Astrocyte of the hippocampus (primary cell): Measurements from ENCODE around the gene TUBG2.
"Not testable (repeated sequence)": the region's sequence is repeated elsewhere in the genome, so short reads cannot be mapped to it uniquely, and the experiment has no call there.

Source experiments
- DNase-seq: peaks from one replicate; pipeline ENCODE4 v3.0.0; 2011; ENCODE audit warnings: low read depth, low spot score

Gene TUBG2

DNA sequence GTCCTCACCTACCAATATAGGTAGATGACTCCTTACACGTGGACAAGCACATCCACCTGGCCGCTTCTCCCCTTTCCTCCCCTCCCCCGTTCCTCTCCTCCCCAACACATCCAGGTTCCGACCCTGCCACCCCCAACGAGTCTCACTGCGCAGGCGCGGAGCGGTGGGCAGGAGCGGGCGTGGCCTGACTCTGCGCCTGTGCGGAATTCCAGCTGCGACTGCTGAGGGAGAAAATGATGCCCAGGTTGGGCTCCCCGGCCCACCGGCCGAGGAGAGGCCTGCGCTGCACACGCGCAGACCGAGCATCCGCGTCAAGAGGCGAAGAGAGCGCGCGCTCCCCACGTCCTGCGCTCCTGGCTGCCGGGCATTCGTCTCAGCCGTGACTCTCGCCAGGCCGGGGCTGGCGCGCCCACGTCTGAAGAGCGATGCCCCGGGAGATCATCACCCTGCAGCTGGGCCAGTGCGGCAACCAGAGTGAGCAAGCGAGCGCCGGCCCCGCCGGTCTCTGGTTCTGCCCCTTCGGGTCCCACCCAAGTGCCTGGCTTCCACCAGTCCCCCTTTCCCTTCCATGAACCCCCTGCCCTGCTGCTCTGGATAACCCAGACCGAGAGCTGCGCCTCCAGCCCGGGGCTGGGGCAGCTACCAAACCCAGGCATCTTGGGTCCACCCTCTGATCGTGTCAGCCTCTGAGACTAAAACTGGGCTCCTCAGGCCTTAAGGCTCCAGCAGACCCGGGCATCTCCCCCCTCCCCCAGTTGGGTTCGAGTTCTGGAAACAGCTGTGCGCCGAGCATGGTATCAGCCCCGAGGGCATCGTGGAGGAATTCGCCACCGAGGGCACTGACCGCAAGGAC is at the start of gene TUBG2:
Gene TUBG2 (plus strand): TSS at position 206 of the 853 bp plus-strand sequence. CDS start 220 bp downstream, at position 426.
- DNase-seq = peak; percentile 97

DNA sequence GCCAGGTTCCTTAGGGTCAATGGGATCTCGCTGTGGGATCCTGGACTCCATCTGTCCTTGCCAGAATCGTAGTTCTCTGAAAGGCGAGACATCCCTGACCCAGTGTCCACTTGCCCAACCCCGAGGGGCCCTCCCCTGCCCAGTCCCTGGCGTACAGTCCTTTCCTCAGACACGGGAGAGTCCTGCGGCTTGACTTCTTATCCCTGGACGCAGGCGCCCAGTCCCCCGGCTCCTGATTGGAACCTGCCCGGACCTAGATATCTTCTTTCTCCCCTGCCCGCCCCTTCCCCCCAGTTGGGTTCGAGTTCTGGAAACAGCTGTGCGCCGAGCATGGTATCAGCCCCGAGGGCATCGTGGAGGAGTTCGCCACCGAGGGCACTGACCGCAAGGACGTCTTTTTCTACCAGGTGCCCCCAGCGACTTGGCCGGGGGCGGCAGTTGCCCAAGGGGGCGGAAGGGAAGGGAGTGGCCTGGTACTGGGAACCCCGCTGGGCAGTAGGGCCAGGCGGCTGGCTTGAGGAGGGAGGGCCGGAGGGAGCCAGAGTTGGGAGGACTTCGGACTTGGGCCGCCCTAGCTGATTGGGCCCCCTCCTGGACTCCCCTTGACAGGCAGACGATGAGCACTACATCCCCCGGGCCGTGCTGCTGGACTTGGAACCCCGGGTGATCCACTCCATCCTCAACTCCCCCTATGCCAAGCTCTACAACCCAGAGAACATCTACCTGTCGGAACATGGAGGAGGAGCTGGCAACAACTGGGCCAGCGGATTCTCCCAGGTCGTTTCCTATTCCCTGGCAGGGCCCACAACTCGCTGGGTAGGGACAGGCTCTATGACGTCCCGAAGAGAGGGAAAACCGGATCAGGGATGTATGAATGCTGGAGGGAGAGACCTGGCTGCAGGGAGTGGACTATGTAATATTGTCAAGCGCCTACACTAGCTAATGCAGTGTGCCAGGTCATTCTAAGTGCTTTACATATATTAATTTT is 49.0 kb upstream of the TUBG2 start:
- DNase-seq = not testable (repeated sequence)

DNA sequence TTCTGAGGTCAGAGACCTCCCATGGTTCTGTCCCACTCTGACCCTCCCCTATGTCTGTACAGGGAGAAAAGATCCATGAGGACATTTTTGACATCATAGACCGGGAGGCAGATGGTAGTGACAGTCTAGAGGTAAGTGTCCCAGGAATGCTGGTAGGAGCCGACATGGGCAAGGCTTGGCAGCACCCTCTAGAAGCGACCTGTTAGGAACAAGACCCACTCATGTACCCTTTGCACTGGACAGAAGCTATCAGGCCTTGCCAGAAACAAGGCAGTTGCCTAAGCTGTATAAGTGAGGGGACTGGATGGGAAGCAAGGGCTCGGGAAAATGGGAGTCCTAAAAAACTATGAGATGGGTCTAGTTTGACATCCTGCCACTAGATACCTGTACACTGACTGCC is 47.1 kb upstream of the TUBG2 start:
- no peak for DNase-seq

DNA sequence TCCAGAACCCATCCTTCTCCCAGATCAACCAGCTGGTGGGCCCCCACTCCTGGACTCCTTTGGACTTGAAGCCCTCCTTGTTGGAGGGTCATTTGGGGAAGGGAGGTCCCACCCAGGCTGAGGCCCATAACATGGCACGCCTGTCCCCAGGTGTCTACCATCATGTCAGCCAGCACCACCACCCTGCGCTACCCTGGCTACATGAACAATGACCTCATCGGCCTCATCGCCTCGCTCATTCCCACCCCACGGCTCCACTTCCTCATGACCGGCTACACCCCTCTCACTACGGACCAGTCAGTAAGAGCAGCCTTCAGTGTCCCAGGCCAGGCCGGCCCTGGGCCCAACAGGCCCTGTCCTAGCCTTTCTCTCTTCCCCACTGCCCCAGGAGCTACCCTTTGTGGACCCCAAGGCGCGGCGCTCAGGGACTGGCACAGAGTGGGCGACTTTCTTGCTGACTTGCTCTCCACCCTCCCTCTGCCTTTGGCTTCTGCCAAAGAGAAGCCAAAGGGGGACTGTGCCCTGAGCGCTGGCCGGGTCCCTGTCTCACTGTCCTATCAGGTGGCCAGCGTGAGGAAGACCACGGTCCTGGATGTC is 45.3 kb upstream of the TUBG2 start:
- no peak for DNase-seq

DNA sequence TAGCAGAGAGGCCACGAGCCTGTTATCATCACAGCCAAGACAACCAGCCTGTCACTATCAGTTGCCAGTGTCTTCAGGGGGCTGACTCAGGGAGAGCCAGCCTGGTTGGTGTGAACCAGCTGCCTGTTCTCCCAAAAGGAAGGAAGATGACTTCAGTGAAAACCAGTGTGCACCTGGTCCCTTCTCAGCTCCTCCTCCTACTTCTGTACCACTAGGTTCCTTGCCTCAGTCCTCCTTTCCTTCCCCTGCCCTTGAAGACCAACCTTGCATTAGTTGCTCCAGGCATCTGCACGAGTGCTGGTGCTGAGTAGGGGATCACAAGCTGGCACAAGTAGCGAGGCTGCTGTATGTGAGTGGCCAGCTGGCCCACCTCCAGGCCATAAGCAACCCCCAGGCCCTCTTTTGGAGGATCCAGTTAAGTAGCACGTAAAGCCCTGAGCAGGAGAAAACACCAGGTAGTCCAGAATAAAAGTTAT is 41.1 kb upstream of the TUBG2 start:
- no peak for DNase-seq

DNA sequence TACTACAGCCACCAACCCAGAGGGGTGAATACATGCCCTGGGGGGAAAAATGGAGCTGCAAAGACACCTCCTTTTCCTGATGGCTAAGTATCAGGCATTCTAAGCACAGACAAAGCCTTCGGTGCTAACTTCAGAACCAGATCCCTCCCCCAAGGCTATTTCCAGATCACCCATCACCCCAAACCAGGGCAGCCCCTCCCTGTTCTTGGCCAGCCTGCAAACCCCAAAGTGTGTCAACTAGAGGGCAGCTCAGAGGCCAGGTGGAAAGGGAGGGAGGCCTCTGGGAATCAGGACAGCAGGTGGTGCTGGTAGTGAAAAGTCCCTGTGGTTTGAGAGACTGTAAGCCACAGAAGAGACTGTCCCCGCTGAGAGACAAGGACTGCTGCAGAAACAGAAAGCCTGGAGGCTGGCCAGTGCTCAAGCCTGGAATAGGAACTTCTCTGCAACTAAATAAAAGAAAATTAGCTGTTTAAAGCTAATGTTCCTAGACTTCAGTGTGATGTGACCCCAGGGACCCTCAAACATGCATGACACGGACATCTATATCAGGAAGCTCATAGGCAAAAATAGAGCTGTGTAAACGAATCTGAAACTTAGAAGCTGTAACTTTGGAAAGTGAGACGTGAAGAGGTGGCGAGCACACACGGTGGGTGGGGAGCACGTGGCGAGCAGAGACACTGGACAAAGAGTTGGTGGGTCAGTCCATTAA is 40.5 kb upstream of the TUBG2 start:
- peak; percentile 33 for DNase-seq

DNA sequence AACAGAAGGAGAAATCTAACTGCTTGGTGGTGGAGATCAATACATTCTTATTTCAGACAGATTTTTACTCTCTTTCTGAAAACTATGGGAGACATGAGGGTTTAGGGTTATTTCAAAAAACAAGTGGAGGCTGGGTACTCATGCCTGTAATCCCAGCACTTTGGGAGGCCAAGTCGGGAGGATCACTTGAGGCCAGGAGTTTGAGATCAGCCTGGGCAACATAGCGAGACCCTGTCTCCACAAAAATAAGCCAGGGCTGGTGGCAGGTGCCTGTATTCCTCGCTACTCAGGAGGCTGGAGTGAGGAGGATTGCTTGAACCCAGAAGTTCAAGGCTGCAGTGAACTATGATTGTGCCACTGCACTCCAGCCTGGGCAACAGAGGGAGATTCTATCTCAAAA is 37.1 kb upstream of the TUBG2 start:
- not testable (repeated sequence) for DNase-seq

DNA sequence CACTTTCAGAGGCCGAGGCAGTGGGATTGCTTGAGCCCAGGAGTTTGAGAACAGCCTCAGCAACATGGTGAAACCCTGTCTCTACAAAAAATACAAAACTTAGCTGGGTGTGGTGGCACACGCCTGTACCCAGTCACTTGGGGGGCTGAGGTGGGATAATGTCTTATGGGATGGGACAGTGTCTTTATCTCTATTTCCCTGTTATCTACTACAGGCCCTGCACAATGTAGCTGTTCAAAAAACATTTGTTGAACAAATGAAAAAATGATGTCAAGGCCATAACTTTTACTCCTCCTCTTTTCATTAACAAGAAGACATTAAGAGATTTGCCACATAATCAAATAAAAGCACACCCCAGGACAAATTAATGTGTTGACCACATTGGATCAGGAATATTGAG is 35.8 kb upstream of the TUBG2 start:
- no peak for DNase-seq

DNA sequence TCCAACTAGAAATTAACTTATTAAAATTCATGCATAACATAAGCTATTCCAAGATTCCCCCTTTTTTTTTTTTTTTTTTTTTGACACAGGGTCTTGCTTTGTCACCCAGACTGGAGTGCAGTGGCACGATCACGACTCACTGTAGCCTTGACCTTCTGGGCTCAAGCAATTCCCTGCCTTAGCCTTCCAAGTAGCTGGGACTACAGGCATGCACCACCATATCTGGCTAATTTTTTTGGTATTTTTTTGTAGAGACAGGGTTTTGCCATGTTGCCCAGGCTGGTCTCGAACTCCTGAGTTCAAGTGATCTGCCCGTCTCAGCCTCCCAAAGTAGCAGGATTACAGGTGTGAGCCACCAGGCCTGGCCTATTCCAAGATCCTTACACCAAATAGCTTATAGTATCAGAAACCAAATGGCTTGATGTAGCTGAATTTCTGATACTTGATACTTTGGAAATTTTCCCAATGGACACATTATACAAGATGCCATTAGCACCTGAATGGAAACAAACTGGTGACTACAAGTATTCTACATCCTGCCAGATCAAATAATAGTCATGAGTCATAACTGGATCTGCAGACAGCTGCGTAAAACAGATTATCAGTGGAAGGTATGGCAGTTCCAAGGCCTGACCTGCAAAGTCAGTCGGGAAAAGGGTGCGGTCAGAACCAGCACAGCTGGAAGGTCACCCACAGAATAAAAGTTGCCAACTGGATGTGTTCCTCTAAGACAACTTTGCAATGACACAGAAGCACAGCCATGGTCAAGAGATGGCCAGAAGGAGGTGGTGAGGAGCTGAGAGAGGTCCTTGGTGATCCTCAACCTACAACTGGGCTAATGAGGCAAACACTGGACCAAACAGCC is 35.1 kb upstream of the TUBG2 start:
- peak; percentile 48 for DNase-seq

DNA sequence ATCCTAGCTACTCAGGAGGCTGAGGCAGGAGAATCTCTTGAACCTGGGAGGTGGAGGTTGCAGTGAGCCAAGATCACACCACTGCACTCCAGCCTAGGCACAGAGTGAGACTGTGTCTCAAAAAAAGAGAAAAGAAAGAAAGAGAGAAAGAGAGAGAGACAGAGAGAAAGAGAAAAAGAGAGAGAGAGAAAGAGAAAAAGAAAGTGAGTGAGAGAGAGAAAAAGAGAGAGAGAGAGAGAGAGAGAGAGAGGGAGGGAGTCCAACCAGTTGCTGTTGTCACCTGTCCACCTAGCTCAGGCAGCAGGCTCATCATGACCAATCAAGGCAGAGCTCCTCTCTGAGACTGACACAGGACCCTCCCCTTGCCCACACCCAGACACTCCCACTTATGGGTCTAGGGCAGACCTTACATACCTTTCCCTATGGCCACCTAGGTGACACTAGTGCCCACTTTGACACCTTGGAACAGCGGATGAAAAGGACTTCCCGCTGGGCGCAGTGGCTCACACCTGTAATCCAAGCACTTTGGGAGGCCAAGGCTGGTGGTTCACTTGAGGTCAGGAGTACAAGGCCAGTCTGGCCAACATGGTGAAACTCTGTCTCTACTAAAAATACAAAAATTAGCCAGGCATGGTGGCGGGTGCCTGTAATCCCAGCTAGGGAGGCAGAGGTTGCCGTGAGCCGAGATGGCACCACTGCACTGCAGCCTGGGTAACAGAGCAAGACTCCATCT is 31.9 kb upstream of the TUBG2 start:
- not testable (repeated sequence) for DNase-seq

DNA sequence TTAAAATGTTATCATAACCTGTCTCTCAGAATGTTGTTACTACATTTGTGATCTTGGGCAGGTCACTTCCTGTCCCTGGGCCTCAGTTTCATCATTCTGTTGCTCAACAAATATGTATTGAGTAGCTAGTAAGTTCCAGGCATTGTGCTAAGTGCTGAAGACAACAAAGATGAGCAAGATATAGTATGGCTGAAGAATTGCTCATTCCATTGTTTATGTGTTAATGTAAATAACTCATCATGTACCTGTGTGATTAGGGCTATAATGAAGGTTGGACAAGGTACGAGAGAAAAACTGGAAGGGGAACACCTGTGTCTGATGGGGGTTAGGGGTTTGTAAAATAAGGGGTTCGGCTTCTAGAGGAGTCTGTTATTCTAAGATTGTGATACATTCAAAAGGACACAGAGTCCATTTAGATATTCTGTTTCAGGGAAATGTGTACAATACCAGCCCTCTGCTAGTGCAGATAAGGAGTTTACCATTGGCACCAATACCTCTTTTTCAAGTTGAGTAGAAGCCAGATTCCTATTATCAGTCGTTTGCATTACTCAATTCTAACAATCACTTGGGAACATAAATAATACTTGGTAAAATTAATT is 29.6 kb upstream of the TUBG2 start:
- no peak for DNase-seq

DNA sequence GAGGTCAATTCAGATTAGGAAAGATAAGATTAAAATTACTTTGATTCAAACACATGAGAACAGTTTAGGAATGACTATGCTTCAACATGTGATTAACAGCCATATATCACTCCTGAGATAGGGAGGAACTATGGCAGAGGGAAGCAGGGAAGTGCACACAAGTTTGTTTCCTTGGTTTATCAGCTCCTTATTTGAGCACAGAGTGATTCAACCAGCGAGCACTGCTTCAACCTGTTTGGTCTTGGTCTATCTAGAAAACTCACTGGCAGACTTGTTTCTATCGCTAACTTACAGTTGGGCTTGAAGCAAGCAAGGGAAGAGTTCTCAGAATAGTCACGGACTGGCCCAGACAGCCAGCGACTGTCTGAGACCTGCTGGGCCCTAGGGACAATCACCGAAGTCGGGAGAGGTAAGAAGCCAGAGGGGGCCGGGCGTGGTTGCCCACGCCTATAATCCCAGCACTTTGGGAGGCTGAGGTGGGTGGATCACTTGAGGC is 26.1 kb upstream of the TUBG2 start:
- no peak for DNase-seq

DNA sequence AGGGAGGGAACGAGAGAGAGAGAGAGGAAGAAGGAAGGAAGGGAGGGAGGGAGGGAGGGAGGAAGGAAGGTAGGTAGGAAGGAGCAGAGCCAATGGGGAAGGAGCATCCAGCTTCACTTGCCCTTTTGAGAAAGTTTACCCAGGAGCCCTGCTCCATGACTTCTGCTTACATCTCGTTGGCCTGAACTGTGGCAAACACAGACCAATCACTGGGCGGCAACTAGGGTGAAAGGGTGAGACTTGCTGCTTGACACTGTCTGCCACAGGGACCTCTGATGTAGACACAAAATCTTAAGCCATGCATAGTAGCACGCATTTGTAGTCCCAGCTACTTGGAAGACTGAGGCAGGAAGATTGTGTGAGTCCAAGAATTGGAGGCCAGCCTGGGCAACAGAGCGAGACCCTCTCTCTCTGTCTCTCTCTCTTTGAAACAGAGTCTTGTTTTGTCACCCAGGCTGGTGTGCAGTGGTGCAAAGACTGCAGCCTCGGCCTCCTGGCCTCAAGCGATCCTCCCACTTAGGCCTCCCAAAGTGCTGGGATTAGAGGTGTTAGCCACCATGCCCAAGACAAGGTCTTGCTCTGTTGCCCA is 19.5 kb upstream of the TUBG2 start:
- DNase-seq = no peak

DNA sequence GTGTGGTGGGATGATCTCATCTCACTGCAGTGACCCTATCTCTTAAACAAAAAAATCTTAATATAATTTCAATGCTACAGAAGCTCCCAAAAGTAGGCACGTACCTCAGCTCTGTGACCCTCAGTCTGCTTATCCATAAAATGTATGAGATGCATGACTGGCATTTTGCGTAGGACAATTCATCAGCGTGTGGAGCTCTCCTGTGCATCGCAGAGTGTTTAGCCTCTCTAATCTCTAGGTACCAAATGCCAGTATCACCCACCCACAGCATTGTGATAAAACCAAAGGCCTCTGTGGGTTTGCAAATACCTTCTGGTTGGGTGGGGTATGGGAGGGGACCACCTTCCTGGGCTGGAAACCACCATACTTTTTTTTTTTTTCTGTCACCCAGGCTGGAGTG is 19.0 kb upstream of the TUBG2 start:
- no peak for DNase-seq

DNA sequence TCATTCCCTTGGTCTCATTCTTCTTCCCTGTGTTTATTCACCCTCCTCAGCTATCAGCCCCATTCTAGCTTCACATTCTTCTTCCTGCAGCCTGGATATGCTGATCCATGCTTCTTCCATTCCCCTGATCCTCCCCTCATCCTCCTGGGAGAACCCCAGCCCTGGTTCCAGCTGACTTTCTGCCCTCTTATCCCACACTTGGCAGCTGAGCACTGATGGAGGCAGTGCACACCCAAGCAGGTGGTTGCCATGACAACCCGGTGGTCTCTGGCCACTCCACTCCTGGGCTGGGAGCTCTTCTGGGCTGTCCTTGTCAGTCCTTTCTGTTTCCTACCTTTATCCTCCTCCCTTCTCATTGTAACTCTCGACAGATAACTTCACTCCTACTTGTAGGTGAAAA is 16.7 kb upstream of the TUBG2 start:
- no peak for DNase-seq

DNA sequence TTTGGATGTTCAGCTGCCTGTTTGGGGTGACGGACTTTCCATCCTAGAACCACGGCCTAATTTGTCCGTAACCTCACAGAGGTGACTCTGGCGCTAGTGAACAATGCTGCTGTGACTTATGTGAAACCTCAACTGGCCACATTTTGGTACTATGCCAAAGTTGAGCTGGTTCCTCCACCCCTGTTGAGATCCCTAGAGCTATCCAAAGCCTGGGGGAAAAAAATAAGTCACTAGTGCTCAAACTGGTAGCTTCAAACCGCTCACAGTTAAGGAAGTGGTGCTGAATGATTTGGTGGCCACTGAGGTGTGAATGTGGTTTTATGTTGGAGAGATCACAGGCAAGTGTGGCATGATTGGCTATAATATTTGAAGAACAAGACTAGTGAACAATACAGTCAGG is 11.3 kb upstream of the TUBG2 start:
- peak; percentile 34 for DNase-seq

DNA sequence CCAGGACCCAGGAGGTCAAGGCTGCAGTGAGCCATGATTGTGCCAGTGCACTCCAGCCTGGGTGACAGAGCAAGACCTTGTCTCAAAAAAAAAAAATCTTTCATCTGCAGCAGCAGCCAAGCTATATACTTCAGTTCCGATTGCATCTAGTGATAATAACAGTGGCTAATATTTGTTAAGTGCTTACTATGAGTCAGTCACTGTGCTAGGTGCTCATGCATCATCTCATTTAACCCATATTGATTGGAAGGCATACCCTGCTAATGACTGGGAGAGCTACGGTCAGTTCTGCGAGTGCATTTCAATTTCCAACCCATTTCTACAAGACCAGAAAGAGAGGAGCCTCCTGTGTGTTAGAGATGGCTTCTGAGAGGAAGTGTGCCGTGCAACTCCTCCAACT is 7.7 kb upstream of the TUBG2 start:
- no peak for DNase-seq
